ENCODE data around the gene NTM.

- TF ChIP-seq CTCF (IDR thresholded peaks at IDR 0.05; ENCODE audit: low read depth, low read length) (no peak), EZH2phosphoT487 (IDR thresholded peaks at IDR 0.05; ENCODE audit: low read depth) (no peak)
These were observed 262.6 kb downstream of the NTM start for GRCh38 chr11:131632971-131633370.

All from OCI-LY3 (cell line).